ENCODE results near the gene CAMKMT.

GRCh38 chr2:44731505-44731904 is 369.8 kb downstream of the CAMKMT start:
- TF ChIP-seq CTCF (IDR thresholded peaks at IDR 0.05; ENCODE audit: insufficient read depth, low read length, poor library complexity, severe bottlenecking) = no peak
- no peak for TF ChIP-seq EZH2phosphoT487 (conservative IDR thresholded peaks at IDR 0.05; ENCODE audit: low read length)
